ENCODE data around the gene CCDC148. TPM values are rescaled to one million over a fixed set of nuclear protein-coding genes. Genes with fewer than 3 reads are reported as not detected.

The CCDC148 gene
- total and polyA plus RNA-seq, 4 experiments from 2014 or later: not detected

- peaks cover 0 to 6% of the 10 kb centered on the region in 2 donors for H3K27me3 Mint-ChIP-seq
- no peak overlapping the region for H3K27ac ChIP-seq (ENCODE audit: low read depth, low read length)
- ChIA-PET CTCF (ENCODE audit: partially characterized antibody) (no interaction called here), POLR2A (ENCODE audit: partially characterized antibody) (no interaction called here)
- H3K4me3 Mint-ChIP-seq: no peak overlapping the region
- H3K9me3 ChIP-seq (ENCODE audit: control insufficient read depth in 1 of 2, low read length in 2 of 2): no peaks in the 10 kb centered on the region
- DNase-seq: no peak
- intact Hi-C loops (cut with micrococcal nuclease): no loop called here
- no peak overlapping the region for H3K4me3 ChIP-seq (ENCODE audit: low read length in 2 of 2)
- H3K36me3 ChIP-seq (ENCODE audit: insufficient read depth, low read length): no peaks in the 10 kb centered on the region
- no peak overlapping the region for H3K27ac Mint-ChIP-seq
- no peaks in the 10 kb centered on the region for H3K27me3 ChIP-seq (ENCODE audit: insufficient read depth, low read length)
- peaks cover 0 to 2% (median 0%) of the 10 kb centered on the region in 8 donors for H3K9me3 Mint-ChIP-seq
- no peaks in the 10 kb centered on the region for H3K4me1 ChIP-seq (ENCODE audit: insufficient read depth, low read length)
- H3K4me1 Mint-ChIP-seq: no peaks in the 10 kb centered on the region
- H3K36me3 Mint-ChIP-seq: no peaks in the 10 kb centered on the region
These were observed 321.9 kb downstream of the CCDC148 start for GRCh38 chr2:158134655-158135054.

GRCh38 chr2:158134055-158134454, 322.5 kb downstream of the CCDC148 start:
- H3K4me1 Mint-ChIP-seq: no peaks in the 10 kb centered on the region
- CTCF ChIA-PET (ENCODE audit: partially characterized antibody): no interaction called here
- H3K4me3 ChIP-seq (ENCODE audit: low read length in 2 of 2): no peak overlapping the region
- H3K4me3 Mint-ChIP-seq: no peak overlapping the region
- H3K27ac ChIP-seq (ENCODE audit: low read depth, low read length): no peak overlapping the region
- DNase-seq: no peak
- H3K36me3 Mint-ChIP-seq: no peaks in the 10 kb centered on the region
- H3K27me3 Mint-ChIP-seq: peaks cover 0 to 6% of the 10 kb centered on the region in 2 donors
- H3K9me3 Mint-ChIP-seq: peaks cover 0 to 2% (median 0%) of the 10 kb centered on the region in 8 donors
- no peaks in the 10 kb centered on the region for H3K36me3 ChIP-seq (ENCODE audit: insufficient read depth, low read length)
- no peak overlapping the region for H3K27ac Mint-ChIP-seq
- intact Hi-C loops (cut with micrococcal nuclease): no loop called here
- no peaks in the 10 kb centered on the region for H3K9me3 ChIP-seq (ENCODE audit: control insufficient read depth in 1 of 2, low read length in 2 of 2)
- POLR2A ChIA-PET (ENCODE audit: partially characterized antibody): no interaction called here
- no peaks in the 10 kb centered on the region for H3K4me1 ChIP-seq (ENCODE audit: insufficient read depth, low read length)
- no peaks in the 10 kb centered on the region for H3K27me3 ChIP-seq (ENCODE audit: insufficient read depth, low read length)

GRCh38 chr2:158131919-158132566, 324.5 kb downstream of the CCDC148 start:
- H3K36me3 Mint-ChIP-seq: no peaks in the 10 kb centered on the region
- no peak overlapping the region for H3K27ac Mint-ChIP-seq
- peaks cover 0 to 6% of the 10 kb centered on the region in 2 donors for H3K27me3 Mint-ChIP-seq
- no peaks in the 10 kb centered on the region for H3K4me1 ChIP-seq (ENCODE audit: insufficient read depth, low read length)
- intact Hi-C loops (cut with micrococcal nuclease): no loop called here
- H3K9me3 ChIP-seq (ENCODE audit: control insufficient read depth in 1 of 2, low read length in 2 of 2): no peaks in the 10 kb centered on the region
- H3K4me3 ChIP-seq (ENCODE audit: low read length in 2 of 2): no peak overlapping the region
- no peak overlapping the region for H3K27ac ChIP-seq (ENCODE audit: low read depth, low read length)
- DNase-seq: no peak
- no peak overlapping the region for H3K4me3 Mint-ChIP-seq
- ChIA-PET POLR2A (ENCODE audit: partially characterized antibody) (no interaction called here), CTCF (ENCODE audit: partially characterized antibody) (no interaction called here)
- no peaks in the 10 kb centered on the region for H3K36me3 ChIP-seq (ENCODE audit: insufficient read depth, low read length)
- H3K4me1 Mint-ChIP-seq: no peaks in the 10 kb centered on the region
- H3K9me3 Mint-ChIP-seq: peaks cover 0 to 2% (median 0%) of the 10 kb centered on the region in 8 donors
- H3K27me3 ChIP-seq (ENCODE audit: insufficient read depth, low read length): no peaks in the 10 kb centered on the region

- Histone ChIP-seq H3K27ac (ENCODE audit: low read depth, low read length) (no peak overlapping the region), H3K9me3 (ENCODE audit: control insufficient read depth in 1 of 2, low read length in 2 of 2) (no peaks in the 10 kb centered on the region), H3K4me1 (ENCODE audit: insufficient read depth, low read length) (no peaks in the 10 kb centered on the region), H3K4me3 (ENCODE audit: low read length in 2 of 2) (no peak overlapping the region), H3K36me3 (ENCODE audit: insufficient read depth, low read length) (no peaks in the 10 kb centered on the region), H3K27me3 (ENCODE audit: insufficient read depth, low read length) (no peaks in the 10 kb centered on the region)
- H3K9me3 Mint-ChIP-seq: peaks cover 0 to under 1% (median 0%) of the 10 kb centered on the region in 8 donors
- ChIA-PET POLR2A (ENCODE audit: partially characterized antibody) (no interaction called here), CTCF (ENCODE audit: partially characterized antibody) (no interaction called here)
- H3K4me1 Mint-ChIP-seq: no peaks in the 10 kb centered on the region
- no peaks in the 10 kb centered on the region for H3K36me3 Mint-ChIP-seq
- no peak overlapping the region for H3K27ac Mint-ChIP-seq
- H3K27me3 Mint-ChIP-seq: peaks cover 0 to 6% of the 10 kb centered on the region in 2 donors
- H3K4me3 Mint-ChIP-seq: no peak overlapping the region
- DNase-seq: no peak
- intact Hi-C loops (cut with micrococcal nuclease): no loop called here
These were observed 325.1 kb downstream of the CCDC148 start for GRCh38 chr2:158131483-158131912.

GRCh38 chr2:158130832-158131473, 325.6 kb downstream of the CCDC148 start:
- Histone ChIP-seq H3K27me3 (ENCODE audit: insufficient read depth, low read length) (no peaks in the 10 kb centered on the region), H3K27ac (ENCODE audit: low read depth, low read length) (no peak overlapping the region), H3K4me3 (ENCODE audit: low read length in 2 of 2) (no peak overlapping the region), H3K36me3 (ENCODE audit: insufficient read depth, low read length) (no peaks in the 10 kb centered on the region), H3K4me1 (ENCODE audit: insufficient read depth, low read length) (no peaks in the 10 kb centered on the region), H3K9me3 (ENCODE audit: control insufficient read depth in 1 of 2, low read length in 2 of 2) (no peaks in the 10 kb centered on the region)
- no peak for DNase-seq
- H3K4me1 Mint-ChIP-seq: no peaks in the 10 kb centered on the region
- no peaks in the 10 kb centered on the region for H3K9me3 Mint-ChIP-seq
- no peak overlapping the region for H3K4me3 Mint-ChIP-seq
- H3K27ac Mint-ChIP-seq: no peak overlapping the region
- intact Hi-C loops (cut with micrococcal nuclease): no loop called here
- ChIA-PET CTCF (ENCODE audit: partially characterized antibody) (no interaction called here), POLR2A (ENCODE audit: partially characterized antibody) (no interaction called here)
- H3K36me3 Mint-ChIP-seq: no peaks in the 10 kb centered on the region
- H3K27me3 Mint-ChIP-seq: peaks cover 0 to 5% of the 10 kb centered on the region in 2 donors

- H3K4me1 Mint-ChIP-seq: no peaks in the 10 kb centered on the region
- peaks cover 0 to 8% of the 10 kb centered on the region in 2 donors for H3K27me3 Mint-ChIP-seq
- no peaks in the 10 kb centered on the region for H3K27me3 ChIP-seq (ENCODE audit: insufficient read depth, low read length)
- ChIA-PET POLR2A (ENCODE audit: partially characterized antibody) (no interaction called here), CTCF (ENCODE audit: partially characterized antibody) (interaction anchor here (1.5 kb wide), 1 partner anchor 10 kb away, joined by 4 read pairs; no protein-coding TSS in a partner anchor)
- H3K9me3 ChIP-seq (ENCODE audit: control insufficient read depth in 1 of 2, low read length in 2 of 2): no peaks in the 10 kb centered on the region
- H3K4me3 Mint-ChIP-seq: no peak overlapping the region
- no peak for DNase-seq
- no peaks in the 10 kb centered on the region for H3K9me3 Mint-ChIP-seq
- no peaks in the 10 kb centered on the region for H3K36me3 ChIP-seq (ENCODE audit: insufficient read depth, low read length)
- no peak overlapping the region for H3K4me3 ChIP-seq (ENCODE audit: low read length in 2 of 2)
- no peak overlapping the region for H3K27ac Mint-ChIP-seq
- no peaks in the 10 kb centered on the region for H3K36me3 Mint-ChIP-seq
- intact Hi-C loops (cut with micrococcal nuclease): no loop called here
- H3K4me1 ChIP-seq (ENCODE audit: insufficient read depth, low read length): no peaks in the 10 kb centered on the region
- H3K27ac ChIP-seq (ENCODE audit: low read depth, low read length): no peak overlapping the region
These were observed 327.5 kb downstream of the CCDC148 start for GRCh38 chr2:158129037-158129436.

- Mint-ChIP-seq H3K4me3 (no peak overlapping the region), H3K4me1 (no peaks in the 10 kb centered on the region), H3K36me3 (no peaks in the 10 kb centered on the region), H3K27me3 (peaks cover 0 to 8% of the 10 kb centered on the region in 2 donors), H3K27ac (no peak overlapping the region), H3K9me3 (no peaks in the 10 kb centered on the region)
- no peaks in the 10 kb centered on the region for H3K27me3 ChIP-seq (ENCODE audit: insufficient read depth, low read length)
- H3K36me3 ChIP-seq (ENCODE audit: insufficient read depth, low read length): no peaks in the 10 kb centered on the region
- H3K4me3 ChIP-seq (ENCODE audit: low read length in 2 of 2): no peak overlapping the region
- H3K4me1 ChIP-seq (ENCODE audit: insufficient read depth, low read length): no peaks in the 10 kb centered on the region
- ChIA-PET POLR2A (ENCODE audit: partially characterized antibody) (no interaction called here), CTCF (ENCODE audit: partially characterized antibody) (no interaction called here)
- intact Hi-C loops (cut with micrococcal nuclease): no loop called here
- H3K9me3 ChIP-seq (ENCODE audit: control insufficient read depth in 1 of 2, low read length in 2 of 2): no peaks in the 10 kb centered on the region
- no peak for DNase-seq
- no peak overlapping the region for H3K27ac ChIP-seq (ENCODE audit: low read depth, low read length)
These were observed 328.2 kb downstream of the CCDC148 start for GRCh38 chr2:158128168-158128973.

All from CD4-positive, alpha-beta memory T cell (primary cell).